BE2C (cell line): ENCODE measurements around the gene PICK1.

ENCODE experiments used
- DNase-seq: peaks from one replicate; pipeline ENCODE4 v3.0.0-alpha.2; 2020
- H3K27me3 ChIP-seq: fragments of 250-450 bp; sonication (Bioruptor Pico); 2 replicates; pipeline ENCODE4 v1.5.1; 2020; ENCODE audit warnings: mild to moderate bottlenecking
- H3K36me3 ChIP-seq: fragments of 250-450 bp; sonication (Bioruptor Pico); 2 replicates; pipeline ENCODE4 v1.5.1; 2020; ENCODE audit warnings: mild to moderate bottlenecking
- H3K4me1 ChIP-seq: fragments of 250-450 bp; sonication (Bioruptor Pico); 2 replicates; pipeline ENCODE4 v1.5.1; 2020
- H3K4me3 ChIP-seq: 2 replicates; pipeline ENCODE4 v1.5.1; 2011; ENCODE audit warnings: low read depth, low read length
- H3K9me3 ChIP-seq: fragments of 250-450 bp; sonication (Bioruptor Pico); 2 replicates; pipeline ENCODE4 v1.5.1; 2020
- TF ChIP-seq, protein P1 (sequence below): IDR thresholded peaks from 2 replicates; pipeline ENCODE4 v1.5.1; 2012; ENCODE audit warnings: mild to moderate bottlenecking, low read depth, low read length

PICK1 gene

DNA sequence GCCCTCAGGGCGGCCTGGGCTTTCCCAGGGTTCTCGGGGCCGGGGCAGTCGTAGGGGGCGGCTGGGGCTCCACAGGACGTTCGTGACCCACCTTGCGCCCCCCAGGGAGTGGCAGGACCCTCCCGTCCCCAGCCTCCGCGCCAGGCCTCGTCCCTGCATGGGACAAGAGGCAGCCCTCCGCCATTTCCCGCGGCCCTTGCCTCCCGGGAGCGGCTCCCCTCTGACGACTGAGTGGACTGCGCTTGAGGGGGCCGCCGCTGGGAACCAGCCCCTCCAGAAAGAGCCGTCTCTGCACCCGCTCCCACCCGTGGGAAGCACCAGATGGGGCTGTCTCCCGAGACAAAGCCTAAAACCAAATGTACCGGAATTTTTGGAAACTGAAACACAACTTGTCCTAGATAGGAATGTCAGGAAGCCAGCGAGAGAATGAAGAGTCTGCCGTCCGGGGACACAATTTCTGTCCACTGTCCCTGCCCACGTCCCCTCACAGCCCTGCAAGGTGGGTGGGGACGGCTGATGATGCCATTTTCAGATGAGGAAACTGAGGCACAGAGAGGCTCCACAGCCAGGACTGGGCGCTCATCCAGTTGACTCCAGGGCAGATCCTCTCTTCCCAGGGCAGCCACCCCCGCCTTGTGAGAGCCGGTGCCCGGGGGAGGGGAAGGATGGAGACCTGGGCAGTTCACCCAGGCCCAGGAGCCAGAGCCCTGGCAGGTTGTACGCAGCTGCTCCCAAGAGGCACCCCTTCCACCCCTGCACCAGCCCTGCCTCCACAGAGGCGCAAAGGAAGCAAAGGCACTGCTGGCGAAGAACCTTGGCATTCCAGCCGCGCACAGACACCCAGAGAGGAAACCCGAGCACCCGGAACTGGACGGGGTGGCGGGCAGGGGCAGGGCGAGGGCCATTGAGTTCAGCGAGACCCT is 18.1 kb upstream of the PICK1 start:
- no peaks in the 10 kb centered on the region; the same call in 1 of the 2 replicates for H3K4me1 ChIP-seq
- TF ChIP-seq, protein P1, sequence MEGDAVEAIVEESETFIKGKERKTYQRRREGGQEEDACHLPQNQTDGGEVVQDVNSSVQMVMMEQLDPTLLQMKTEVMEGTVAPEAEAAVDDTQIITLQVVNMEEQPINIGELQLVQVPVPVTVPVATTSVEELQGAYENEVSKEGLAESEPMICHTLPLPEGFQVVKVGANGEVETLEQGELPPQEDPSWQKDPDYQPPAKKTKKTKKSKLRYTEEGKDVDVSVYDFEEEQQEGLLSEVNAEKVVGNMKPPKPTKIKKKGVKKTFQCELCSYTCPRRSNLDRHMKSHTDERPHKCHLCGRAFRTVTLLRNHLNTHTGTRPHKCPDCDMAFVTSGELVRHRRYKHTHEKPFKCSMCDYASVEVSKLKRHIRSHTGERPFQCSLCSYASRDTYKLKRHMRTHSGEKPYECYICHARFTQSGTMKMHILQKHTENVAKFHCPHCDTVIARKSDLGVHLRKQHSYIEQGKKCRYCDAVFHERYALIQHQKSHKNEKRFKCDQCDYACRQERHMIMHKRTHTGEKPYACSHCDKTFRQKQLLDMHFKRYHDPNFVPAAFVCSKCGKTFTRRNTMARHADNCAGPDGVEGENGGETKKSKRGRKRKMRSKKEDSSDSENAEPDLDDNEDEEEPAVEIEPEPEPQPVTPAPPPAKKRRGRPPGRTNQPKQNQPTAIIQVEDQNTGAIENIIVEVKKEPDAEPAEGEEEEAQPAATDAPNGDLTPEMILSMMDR, result no peak
- no peak overlapping the region for H3K4me3 ChIP-seq
- no peaks in the 10 kb centered on the region for H3K9me3 ChIP-seq
- H3K27me3 ChIP-seq, result no peaks in the 10 kb centered on the region
- H3K36me3 ChIP-seq, result no peaks in the 10 kb centered on the region
- no peak for DNase-seq

DNA sequence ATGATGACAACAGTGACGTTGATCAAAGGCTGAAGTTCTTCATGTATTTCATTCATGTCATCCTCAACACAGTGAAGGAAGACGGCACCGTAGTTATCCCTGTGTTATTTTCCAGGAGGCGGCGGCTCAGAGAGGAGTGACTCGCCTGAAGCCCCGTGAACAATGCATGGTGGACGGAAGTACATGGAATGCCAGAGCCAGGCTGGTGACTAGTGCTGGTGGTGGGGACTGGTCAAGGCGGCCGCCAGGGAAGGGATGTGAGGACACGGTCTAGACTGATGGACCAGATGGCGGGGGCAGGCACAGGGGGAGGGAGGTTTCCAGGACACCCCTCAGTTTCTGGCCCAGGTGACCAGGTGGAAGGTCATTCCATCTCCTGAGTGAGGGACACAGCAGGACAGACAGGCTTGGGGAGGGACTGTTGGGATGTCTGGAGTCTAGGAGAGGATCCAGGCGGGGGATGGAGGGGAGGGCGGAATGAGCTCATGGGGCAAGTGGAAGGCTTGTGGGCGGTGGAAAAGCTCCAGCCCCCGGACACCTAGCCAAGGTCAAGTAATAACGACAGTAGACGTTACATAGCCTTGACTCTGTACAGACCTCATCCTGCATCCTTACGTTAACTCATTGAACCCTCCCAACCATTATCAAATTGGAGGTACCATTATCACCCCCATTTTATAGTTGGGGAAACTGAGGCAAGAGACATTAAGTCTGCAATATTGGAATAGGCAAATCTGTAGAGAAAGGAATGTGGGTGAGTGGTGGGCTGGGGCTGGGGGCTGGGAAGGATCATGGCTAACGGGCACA is 16.0 kb upstream of the PICK1 start:
- TF ChIP-seq, protein P1, result no peak
- no peaks in the 10 kb centered on the region for H3K9me3 ChIP-seq
- no peak overlapping the region for H3K4me3 ChIP-seq
- H3K27me3 ChIP-seq, result no peaks in the 10 kb centered on the region
- no peak for DNase-seq
- H3K4me1 ChIP-seq, result no peaks in the 10 kb centered on the region
- H3K36me3 ChIP-seq, result no peaks in the 10 kb centered on the region

DNA sequence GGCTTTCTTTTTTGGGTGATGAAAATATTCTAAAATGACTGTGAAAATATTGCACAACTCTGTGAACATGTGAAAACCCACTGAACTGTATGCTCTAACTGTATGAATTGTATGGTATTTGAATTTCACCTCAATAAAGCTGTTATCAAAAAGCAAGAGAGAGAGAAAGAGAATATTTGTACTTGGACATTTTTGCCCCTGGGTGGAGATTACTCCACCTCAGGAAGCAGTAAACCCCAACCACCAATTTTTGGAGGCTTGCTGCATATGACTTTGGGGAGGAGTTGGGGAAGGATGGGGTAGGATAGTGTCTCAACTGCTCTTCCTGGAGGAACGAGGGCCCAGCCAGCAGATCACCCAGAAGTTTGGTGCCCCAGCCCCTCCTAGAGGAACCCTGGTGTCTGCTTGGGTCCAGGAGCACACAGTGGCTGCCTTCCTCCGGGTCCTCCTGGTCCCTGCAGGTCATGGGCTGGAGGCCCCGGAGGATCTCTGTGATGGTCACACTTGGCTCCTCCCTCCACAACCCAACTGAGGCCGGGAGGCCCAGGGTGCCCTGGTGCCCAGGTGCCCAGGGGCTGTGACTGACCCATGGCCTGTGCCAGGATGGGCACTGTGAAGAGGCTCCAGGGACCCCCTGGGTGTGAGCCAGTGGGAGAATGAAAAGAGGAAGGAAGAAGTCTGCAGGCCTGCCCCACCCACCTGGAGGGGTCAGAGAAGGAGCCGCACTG is 15.3 kb upstream of the PICK1 start:
- Histone ChIP-seq H3K36me3 (no peaks in the 10 kb centered on the region), H3K9me3 (no peaks in the 10 kb centered on the region), H3K4me3 (no peak overlapping the region), H3K27me3 (no peaks in the 10 kb centered on the region), H3K4me1 (no peaks in the 10 kb centered on the region)
- DNase-seq, result no peak
- TF ChIP-seq, protein P1, result no peak

DNA sequence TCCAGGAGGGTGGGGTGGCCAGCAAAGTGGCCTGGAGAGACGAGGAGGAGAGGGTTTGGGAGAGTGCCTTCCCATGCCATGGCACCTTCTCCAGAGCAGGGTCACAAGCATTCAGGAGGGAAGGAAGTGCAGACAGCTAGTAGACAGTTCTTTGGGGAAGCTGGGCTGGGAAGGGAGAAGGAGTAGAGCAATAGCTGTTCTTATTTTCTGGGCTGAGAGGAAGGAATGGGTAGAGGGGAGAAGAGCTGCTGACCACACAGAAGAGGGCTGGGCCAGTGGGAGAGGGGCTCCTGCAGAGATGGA is 14.8 kb upstream of the PICK1 start:
- no peak overlapping the region for H3K4me3 ChIP-seq
- TF ChIP-seq, protein P1, result no peak
- no peaks in the 10 kb centered on the region for H3K4me1 ChIP-seq
- H3K27me3 ChIP-seq, result no peaks in the 10 kb centered on the region
- no peaks in the 10 kb centered on the region for H3K36me3 ChIP-seq
- no peaks in the 10 kb centered on the region for H3K9me3 ChIP-seq
- no peak for DNase-seq

DNA sequence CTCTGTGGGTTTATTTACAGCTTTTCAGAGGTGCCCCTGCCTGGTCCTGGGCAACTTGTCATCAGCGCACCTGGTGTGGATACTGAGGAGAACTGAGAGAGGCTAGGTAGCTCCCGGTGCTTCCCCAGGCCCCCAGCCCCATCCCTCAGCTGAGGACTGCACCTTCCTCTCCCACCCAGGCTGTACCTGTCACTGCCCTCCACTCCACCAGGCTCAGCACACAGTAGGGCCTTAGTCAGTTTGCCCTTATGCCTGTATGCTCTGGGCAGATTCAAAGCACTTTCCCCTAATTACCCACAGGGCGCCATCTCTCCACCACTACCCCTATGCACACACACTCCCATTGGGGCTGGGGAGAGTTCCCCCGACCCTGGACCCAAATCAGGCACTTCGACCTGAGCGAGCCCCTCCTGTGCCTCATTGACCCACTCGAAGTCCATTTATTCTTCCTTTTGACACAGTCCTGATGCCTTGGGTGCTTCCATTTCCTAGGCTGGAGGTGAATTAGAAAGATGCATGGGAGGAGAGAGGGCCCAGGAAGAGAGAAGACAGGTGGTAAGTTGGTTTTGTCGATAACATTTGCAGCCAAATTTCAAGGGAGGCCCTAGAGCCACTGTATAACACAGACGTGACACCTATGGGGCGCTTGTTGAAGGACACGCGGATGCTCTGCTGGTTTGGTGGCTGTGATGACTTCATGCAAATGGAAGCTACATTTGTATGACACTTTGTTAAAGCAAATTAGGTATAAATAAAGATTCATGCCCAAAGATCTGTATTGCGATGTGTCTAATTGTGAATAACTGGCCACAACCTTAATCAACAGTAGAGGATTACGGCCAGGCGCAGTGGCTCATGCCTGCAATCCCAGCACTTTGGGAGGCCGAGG is 13.8 kb upstream of the PICK1 start:
- TF ChIP-seq, protein P1, result no peak
- H3K27me3 ChIP-seq, result no peaks in the 10 kb centered on the region
- no peaks in the 10 kb centered on the region for H3K4me1 ChIP-seq
- no peaks in the 10 kb centered on the region for H3K36me3 ChIP-seq
- H3K4me3 ChIP-seq, result no peak overlapping the region
- no peak for DNase-seq
- no peaks in the 10 kb centered on the region for H3K9me3 ChIP-seq
